GM18498 (cell line): Measurements from ENCODE around the gene LRP5.

ENCODE experiments used
- ATAC-seq: cut with Tn5 transposase; IDR thresholded peaks from one replicate; pipeline ENCODE4 v1.9.1; 2021; ENCODE audit warnings: mild to moderate bottlenecking, moderate library complexity; ENCODE audit not compliant: unreplicated experiment

Gene LRP5

GRCh38 chr11:68308068-68308467 is 4.3 kb upstream of the LRP5 start:
- ATAC-seq: no peak

- no peak for ATAC-seq
Observed at GRCh38 chr11:68309621-68310185, 2.7 kb upstream of the LRP5 start.

GRCh38 chr11:68311160-68312116 is 953 bp upstream of the LRP5 start:
- no peak for ATAC-seq

- ATAC-seq: no peak
Observed at GRCh38 chr11:68312780-68313573, 586 bp downstream of the LRP5 start.

GRCh38 chr11:68313574-68314202 is 1.3 kb downstream of the LRP5 start:
- no peak for ATAC-seq

GRCh38 chr11:68314203-68315170 is 2.1 kb downstream of the LRP5 start:
- no peak for ATAC-seq

- ATAC-seq: no peak
Observed at GRCh38 chr11:68315171-68315920, 3.0 kb downstream of the LRP5 start.

- no peak for ATAC-seq
Observed at GRCh38 chr11:68317147-68317785, 4.9 kb downstream of the LRP5 start.

GRCh38 chr11:68321293-68322051 is 9.1 kb downstream of the LRP5 start:
- ATAC-seq: no peak

- no peak for ATAC-seq
Observed at GRCh38 chr11:68322052-68322430, 9.7 kb downstream of the LRP5 start.

- no peak for ATAC-seq
Observed at GRCh38 chr11:68324241-68324640, 11.8 kb downstream of the LRP5 start.

GRCh38 chr11:68324695-68325094 is 12.3 kb downstream of the LRP5 start:
- ATAC-seq: no peak

- ATAC-seq: no peak
Observed at GRCh38 chr11:68325183-68325906, 13.0 kb downstream of the LRP5 start.

- no peak for ATAC-seq
Observed at GRCh38 chr11:68325907-68326220, 13.5 kb downstream of the LRP5 start.

- ATAC-seq: no peak
Observed at GRCh38 chr11:68326334-68327215, 14.2 kb downstream of the LRP5 start.

- no peak for ATAC-seq
Observed at GRCh38 chr11:68327586-68328370, 15.4 kb downstream of the LRP5 start.
